Urinary bladder (tissue), 4 donors: ENCODE measurements around the gene YTHDC1. TPM values are rescaled to one million over a fixed set of nuclear protein-coding genes. Genes with fewer than 3 reads are reported as not detected.

ENCODE experiments used
- DNase-seq: peaks from one replicate; pipeline ENCODE4 v3.0.0-alpha.2; 2015; ENCODE audit errors: extremely low spot score
- H3K27ac ChIP-seq: one replicate; pipeline ENCODE4 v1.5.1; 2013; ENCODE audit warnings: low read depth, mild to moderate bottlenecking, moderate library complexity
- H3K36me3 ChIP-seq: one replicate; pipeline ENCODE4 v1.6.1; 2013; ENCODE audit warnings: mild to moderate bottlenecking, moderate library complexity; ENCODE audit not compliant: insufficient read depth
- H3K4me1 ChIP-seq: one replicate; pipeline ENCODE4 v1.6.1; 2013; ENCODE audit warnings: mild to moderate bottlenecking, moderate library complexity; ENCODE audit not compliant: insufficient read depth
- H3K4me3 ChIP-seq: one replicate; pipeline ENCODE4 v1.5.1; 2013; ENCODE audit warnings: low read depth, low read length
- WGBS: extraction: QIAGEN DNeasy Blood & Tissue Kit; methylation state at CpG from one replicate; pipeline ENCODE4 v1.1.7; 2013; 5-methylcytosine and 5-hydroxymethylcytosine counted together
- polyA plus RNA-seq: library from polyadenylated mRNA; stranded (reverse); fragments of 200-250 nt; gene quantifications from one replicate; pipeline ENCODE4 v1.2.3, GENCODE V29; 2013
- total RNA-seq: library from RNA; depleted of rRNA; stranded (reverse); fragments of >200 nt; gene quantifications from one replicate; pipeline ENCODE4 v1.2.3, GENCODE V29; 2014
- donor health status: healthy with polysubstance abuse.
- donor health status: healthy.

YTHDC1 gene
- total and polyA plus RNA-seq, 2 donors = 64.9 to 105 TPM

- Histone ChIP-seq H3K4me3 (no peak overlapping the region), H3K27ac (no peak overlapping the region), H3K4me1 (no peaks in the 10 kb centered on the region), H3K36me3 (no peaks in the 10 kb centered on the region)
- no peak for DNase-seq
- WGBS = 65% methylated on average over 6 of the region's 6 CpGs
Measured at GRCh38 chr4:68369142-68369805, 19.4 kb upstream of the YTHDC1 start.

GRCh38 chr4:68368691-68369131, 18.8 kb upstream of the YTHDC1 start:
- no peak overlapping the region for H3K4me3 ChIP-seq
- H3K4me1 ChIP-seq = no peaks in the 10 kb centered on the region
- no peak overlapping the region for H3K27ac ChIP-seq

GRCh38 chr4:68367835-68368234, 17.9 kb upstream of the YTHDC1 start:
- H3K36me3 ChIP-seq = no peaks in the 10 kb centered on the region
- no peak overlapping the region for H3K4me3 ChIP-seq
- H3K27ac ChIP-seq = no peak overlapping the region
- no peaks in the 10 kb centered on the region for H3K4me1 ChIP-seq
- no peak for DNase-seq
- 75% methylated on average over 3 of the region's 3 CpGs for WGBS

More at GRCh38 chr4:68368691-68369131, 18.8 kb upstream of the YTHDC1 start:
- no peaks in the 10 kb centered on the region for H3K36me3 ChIP-seq
- WGBS = 50% methylated on average over 5 of the region's 5 CpGs
- DNase-seq = peak; percentile 62

GRCh38 chr4:68366600-68366999, 16.7 kb upstream of the YTHDC1 start:
- WGBS = 77% methylated on average over 4 of the region's 4 CpGs
- H3K36me3 ChIP-seq = no peaks in the 10 kb centered on the region
- no peaks in the 10 kb centered on the region for H3K4me1 ChIP-seq
- H3K4me3 ChIP-seq = no peak overlapping the region
- no peak for DNase-seq
- H3K27ac ChIP-seq = no peak overlapping the region

GRCh38 chr4:68365068-68365467, 15.2 kb upstream of the YTHDC1 start:
- 93% methylated on average over 1 of the region's 1 CpG for WGBS
- no peaks in the 10 kb centered on the region for H3K36me3 ChIP-seq
- H3K4me1 ChIP-seq = no peaks in the 10 kb centered on the region
- DNase-seq = no peak
- no peak overlapping the region for H3K4me3 ChIP-seq
- H3K27ac ChIP-seq = no peak overlapping the region

GRCh38 chr4:68361146-68361589, 11.3 kb upstream of the YTHDC1 start:
- no peak for DNase-seq
- Histone ChIP-seq H3K27ac (no peak overlapping the region), H3K36me3 (no peaks in the 10 kb centered on the region), H3K4me3 (no peak overlapping the region), H3K4me1 (no peaks in the 10 kb centered on the region)
- 76% methylated on average over 3 of the region's 3 CpGs for WGBS

GRCh38 chr4:68360231-68360968, 10.5 kb upstream of the YTHDC1 start:
- Histone ChIP-seq H3K27ac (no peak overlapping the region), H3K36me3 (no peaks in the 10 kb centered on the region), H3K4me1 (no peaks in the 10 kb centered on the region), H3K4me3 (no peak overlapping the region)
- DNase-seq = no peak
- 81% methylated on average over 4 of the region's 4 CpGs for WGBS

GRCh38 chr4:68359508-68359907, 9.6 kb upstream of the YTHDC1 start:
- no peaks in the 10 kb centered on the region for H3K36me3 ChIP-seq
- no peak overlapping the region for H3K4me3 ChIP-seq
- no peak for DNase-seq
- H3K4me1 ChIP-seq = no peaks in the 10 kb centered on the region
- no peak overlapping the region for H3K27ac ChIP-seq

- no peaks in the 10 kb centered on the region for H3K4me1 ChIP-seq
- 85% methylated on average over 2 of the region's 2 CpGs for WGBS
- H3K36me3 ChIP-seq = no peaks in the 10 kb centered on the region
- no peak overlapping the region for H3K4me3 ChIP-seq
- no peak for DNase-seq
- H3K27ac ChIP-seq = no peak overlapping the region
Measured at GRCh38 chr4:68358988-68359387, 9.1 kb upstream of the YTHDC1 start.

GRCh38 chr4:68352791-68353190, 2.9 kb upstream of the YTHDC1 start:
- no peak overlapping the region for H3K27ac ChIP-seq
- no peaks in the 10 kb centered on the region for H3K4me1 ChIP-seq
- WGBS = 86% methylated on average over 2 of the region's 2 CpGs
- no peak overlapping the region for H3K4me3 ChIP-seq
- no peak for DNase-seq
- H3K36me3 ChIP-seq = no peaks in the 10 kb centered on the region

- WGBS = under 1% methylated on average over 14 of the region's 14 CpGs
- Histone ChIP-seq H3K4me1 (peaks cover 1% of the 10 kb centered on the region), H3K36me3 (no peaks in the 10 kb centered on the region), H3K27ac (peak overlapping the region; percentile 92), H3K4me3 (peak overlapping the region; percentile 69)
- no peak for DNase-seq
Measured at GRCh38 chr4:68349279-68349648, 626 bp downstream of the YTHDC1 start.

- Histone ChIP-seq H3K27ac (no peak overlapping the region), H3K4me1 (peaks cover 1% of the 10 kb centered on the region), H3K4me3 (peak overlapping the region; percentile 69), H3K36me3 (no peaks in the 10 kb centered on the region)
- WGBS = under 1% methylated on average over 4 of the region's 4 CpGs
- no peak for DNase-seq
Measured at GRCh38 chr4:68348577-68348976, 1.3 kb downstream of the YTHDC1 start.

GRCh38 chr4:68347845-68348244, 2.0 kb downstream of the YTHDC1 start:
- no peak for DNase-seq

GRCh38 chr4:68346461-68346860, 3.4 kb downstream of the YTHDC1 start:
- Histone ChIP-seq H3K4me1 (peaks cover 4% of the 10 kb centered on the region), H3K36me3 (no peaks in the 10 kb centered on the region), H3K4me3 (no peak overlapping the region), H3K27ac (no peak overlapping the region)
- 88% methylated on average over 3 of the region's 3 CpGs for WGBS
- DNase-seq = no peak

More at GRCh38 chr4:68347845-68348244, 2.0 kb downstream of the YTHDC1 start:
- peaks cover 1% of the 10 kb centered on the region for H3K4me1 ChIP-seq
- H3K27ac ChIP-seq = peak overlapping the region; percentile 30
- no peak overlapping the region for H3K4me3 ChIP-seq
- 17% methylated on average over 5 of the region's 5 CpGs for WGBS
- H3K36me3 ChIP-seq = no peaks in the 10 kb centered on the region
